HG02610 (cell line): ENCODE measurements around the gene CANT1.
"Not testable (repeated sequence)": the region's sequence is repeated elsewhere in the genome, so short reads cannot be mapped to it uniquely, and the experiment has no call there.

Experiments
- ATAC-seq: cut with Tn5 transposase; IDR thresholded peaks from one replicate; pipeline ENCODE4 v1.9.1; 2021; ENCODE audit warnings: mild to moderate bottlenecking, moderate library complexity; ENCODE audit not compliant: unreplicated experiment

CANT1 gene

DNA sequence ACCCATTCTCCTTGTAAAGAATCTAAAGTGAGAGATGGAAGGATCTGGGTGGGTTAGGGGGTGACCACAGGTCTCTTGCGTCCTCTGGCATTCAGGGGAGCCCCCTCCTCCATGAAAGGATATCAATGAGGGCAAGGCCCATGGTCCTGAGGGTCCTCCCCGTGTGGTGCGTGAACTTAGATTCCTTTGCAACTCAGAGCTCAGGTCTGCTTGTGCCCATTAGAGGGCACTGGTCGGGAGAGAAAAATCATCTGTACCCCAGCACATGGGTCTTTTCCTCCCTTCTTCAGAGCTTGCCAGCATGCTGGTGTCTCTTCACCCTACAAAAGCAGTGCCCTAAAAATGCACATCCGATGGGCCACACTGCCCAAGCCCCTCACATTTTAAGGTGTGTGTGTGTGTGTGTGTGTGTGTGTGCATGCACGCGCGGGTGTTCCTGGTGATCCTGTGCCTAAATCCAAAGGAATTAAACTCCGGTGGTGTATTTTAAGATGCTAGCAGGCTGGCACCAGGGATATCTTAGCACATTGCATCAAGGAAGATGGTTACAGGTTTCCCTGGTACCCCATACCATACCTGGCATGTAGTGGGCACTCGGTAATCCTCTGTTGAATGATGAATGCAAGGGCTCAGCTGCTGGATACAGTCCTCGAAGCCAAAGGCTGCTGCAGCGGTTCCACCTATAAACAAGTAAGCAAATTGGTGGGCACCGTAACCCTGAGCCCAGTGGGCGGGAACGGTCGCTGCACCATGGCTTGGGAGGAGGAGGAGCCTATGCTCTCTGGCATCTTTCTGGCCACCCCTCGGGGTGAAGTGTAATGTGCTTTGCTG is 19.1 kb upstream of the CANT1 start:
- ATAC-seq, result no peak

GRCh38 chr17:79027925-79028491 is 18.4 kb upstream of the CANT1 start:
- ATAC-seq, result no peak

- ATAC-seq, result no peak
Measured at GRCh38 chr17:79027274-79027924, 17.8 kb upstream of the CANT1 start.

GRCh38 chr17:79026376-79027273 is 17.1 kb upstream of the CANT1 start:
- ATAC-seq, result no peak

- no peak for ATAC-seq
Measured at GRCh38 chr17:79024901-79025737, 15.6 kb upstream of the CANT1 start.

DNA sequence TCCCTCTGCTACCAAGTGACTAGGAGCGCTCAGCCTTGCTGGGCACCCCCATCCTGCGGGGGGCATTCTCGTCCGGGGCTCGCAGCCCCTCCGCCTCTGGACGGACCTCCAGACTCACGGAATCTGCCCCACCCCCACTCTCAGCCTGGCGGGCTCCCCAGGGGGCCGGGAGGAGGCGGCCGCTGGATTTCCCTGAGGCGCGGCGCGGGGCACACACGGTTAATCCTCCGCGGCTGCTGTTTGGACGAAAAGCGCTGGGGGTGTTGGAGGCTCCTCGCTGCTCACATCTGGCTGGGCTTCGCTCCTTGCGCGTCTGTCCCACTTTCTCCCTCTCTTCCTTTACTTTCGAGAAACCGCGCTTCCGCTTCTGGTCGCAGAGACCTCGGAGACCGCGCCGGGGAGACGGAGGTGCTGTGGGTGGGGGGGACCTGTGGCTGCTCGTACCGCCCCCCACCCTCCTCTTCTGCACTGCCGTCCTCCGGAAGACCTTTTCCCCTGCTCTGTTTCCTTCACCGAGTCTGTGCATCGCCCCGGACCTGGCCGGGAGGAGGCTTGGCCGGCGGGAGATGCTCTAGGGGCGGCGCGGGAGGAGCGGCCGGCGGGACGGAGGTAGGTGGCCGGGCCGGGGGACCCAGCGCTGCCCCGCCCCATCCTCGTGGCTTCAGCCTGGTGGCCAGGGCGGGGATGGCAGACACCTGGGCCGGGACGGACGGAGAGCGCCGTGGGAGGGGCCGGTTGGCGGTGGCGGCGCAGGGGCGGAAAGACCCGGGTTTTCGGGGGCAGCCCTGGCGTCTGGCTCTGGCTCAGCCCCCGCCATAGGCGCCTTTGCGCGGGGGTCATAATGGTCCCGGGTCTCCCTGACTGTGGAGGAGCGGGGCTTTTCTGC is 14.6 kb upstream of the CANT1 start, which contains the start of gene C1QTNF1:
TSS of gene C1QTNF1 (plus strand) at position 284 of the 886 bp plus-strand sequence. CDS start 19,800 bp downstream, outside the sequence.
- no peak for ATAC-seq

DNA sequence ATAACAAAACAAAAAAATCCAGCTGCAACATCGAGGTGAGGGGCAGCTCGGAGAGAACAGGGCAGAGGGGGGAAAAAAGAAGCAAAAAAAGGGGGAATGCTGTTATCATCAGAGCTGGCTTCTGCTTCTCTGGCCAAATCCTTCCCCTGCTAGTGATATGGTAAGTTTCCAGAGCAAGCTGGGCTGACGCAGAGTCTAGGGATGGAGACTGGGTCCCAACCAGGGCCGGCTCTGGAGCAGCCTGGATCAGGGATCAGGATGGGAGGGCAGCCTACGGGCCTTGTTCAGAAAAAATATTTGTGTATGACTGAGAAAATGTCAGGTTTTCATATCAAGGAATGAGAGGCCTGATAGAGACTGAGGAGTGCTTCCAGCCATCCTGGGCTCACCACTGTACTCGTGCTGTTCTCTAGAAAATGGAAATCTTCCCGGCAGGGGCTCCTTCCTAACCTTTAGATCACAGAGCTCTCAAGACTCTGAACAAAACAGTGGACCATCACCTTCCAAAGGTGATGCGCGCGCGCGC is 13.7 kb upstream of the CANT1 start:
- ATAC-seq, result no peak

GRCh38 chr17:79022507-79022991 is 13.0 kb upstream of the CANT1 start:
- no peak for ATAC-seq

DNA sequence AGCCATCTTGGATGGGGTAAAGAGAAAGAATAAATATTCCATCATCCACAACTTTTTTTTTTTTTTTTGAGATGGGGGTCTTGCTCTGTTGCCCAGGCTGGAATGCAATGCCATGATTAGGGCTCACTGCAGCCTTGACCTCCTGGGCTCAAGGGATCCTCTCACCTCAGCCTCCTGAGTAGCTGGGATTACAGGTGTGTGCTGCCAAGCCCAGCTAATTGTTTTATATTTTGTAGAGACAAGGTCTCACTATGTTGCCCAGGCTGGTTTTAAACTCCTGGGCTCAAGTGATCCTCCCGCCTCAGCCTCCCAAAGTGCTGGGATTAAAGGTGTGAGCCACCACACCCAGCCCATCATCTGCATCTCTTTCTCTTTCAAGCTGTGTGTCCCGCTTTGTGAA is 12.4 kb upstream of the CANT1 start:
- not testable (repeated sequence) for ATAC-seq

GRCh38 chr17:79020631-79021301 is 11.2 kb upstream of the CANT1 start:
- ATAC-seq, result no peak

- no peak for ATAC-seq
Measured at GRCh38 chr17:79019632-79020584, 10.3 kb upstream of the CANT1 start.

GRCh38 chr17:79019261-79019631 is 9.7 kb upstream of the CANT1 start:
- no peak for ATAC-seq

DNA sequence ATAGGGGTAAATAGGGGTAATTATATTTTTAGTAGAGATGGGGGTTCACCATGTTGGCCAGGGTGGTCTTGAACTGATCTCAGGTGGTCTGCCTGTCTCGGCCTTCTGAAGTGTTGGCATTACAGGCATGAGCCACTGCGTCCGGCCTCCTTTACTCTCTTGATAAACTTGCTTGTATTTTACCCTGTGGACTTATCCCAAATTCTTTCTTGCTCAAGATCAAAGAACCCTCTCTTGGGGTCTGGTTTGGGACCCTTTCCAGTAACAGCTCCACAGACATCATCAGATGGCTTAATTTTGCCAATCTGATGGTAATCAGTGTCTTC is 8.8 kb upstream of the CANT1 start:
- ATAC-seq, result no peak

GRCh38 chr17:79017546-79018369 is 8.2 kb upstream of the CANT1 start:
- no peak for ATAC-seq

- no peak for ATAC-seq
Measured at GRCh38 chr17:79014158-79014758, 4.7 kb upstream of the CANT1 start.

- ATAC-seq, result no peak
Measured at GRCh38 chr17:79012563-79013134, 3.1 kb upstream of the CANT1 start.
